ENCODE measurements around the gene SIK3.

DNA sequence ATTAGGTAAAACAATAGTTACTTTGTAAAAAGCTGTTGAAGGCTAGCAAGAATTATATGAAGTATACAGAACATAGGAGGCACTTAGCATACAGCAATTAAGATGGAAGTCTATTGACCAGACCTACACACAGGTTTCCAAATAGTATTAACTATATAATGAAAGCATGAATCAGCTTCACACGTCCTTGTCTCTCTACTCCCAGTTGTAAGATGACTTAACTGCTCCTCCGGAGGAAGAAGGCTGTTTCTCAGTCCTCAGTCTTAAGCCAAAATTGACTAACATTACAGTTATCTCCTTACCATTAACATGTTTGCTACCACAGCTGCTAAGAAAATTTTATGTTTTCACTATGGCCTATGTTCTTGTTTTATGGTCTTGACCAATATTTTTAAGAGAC is 24.7 kb downstream of the SIK3 start:
- no peak for TF ChIP-seq CTCF (IDR thresholded peaks at IDR 0.05)
- no peak for TF ChIP-seq SIN3A (IDR thresholded peaks at IDR 0.05; ENCODE audit: borderline replicate concordance, low read depth, low read length)
- TF ChIP-seq MXI1 (IDR thresholded peaks at IDR 0.05; ENCODE audit: low read depth, low read length): no peak
- TF ChIP-seq TCF12 (IDR thresholded peaks at IDR 0.05): no peak
- TF ChIP-seq POLR2AphosphoS5 (IDR thresholded peaks at IDR 0.05; ENCODE audit: low read depth, low read length): no peak
- no peak for TF ChIP-seq MEF2A (IDR thresholded peaks at IDR 0.05; ENCODE audit: borderline replicate concordance, low read depth)
- TF ChIP-seq EZH2phosphoT487 (IDR thresholded peaks at IDR 0.05; ENCODE audit: borderline replicate concordance, low read depth): no peak
- TF ChIP-seq EP300 (IDR thresholded peaks at IDR 0.05; ENCODE audit: borderline replicate concordance in 1 of 2, low read depth in 1 of 2, low read length in 1 of 2): no peak
